ENCODE data around the gene SCCPDH.
A peak's percentile ranks its signal among the peaks of the same experiment; 100 is the strongest.
"Not testable (repeated sequence)": the region's sequence is repeated elsewhere in the genome, so short reads cannot be mapped to it uniquely, and the experiment has no call there.

The SCCPDH gene

DNA sequence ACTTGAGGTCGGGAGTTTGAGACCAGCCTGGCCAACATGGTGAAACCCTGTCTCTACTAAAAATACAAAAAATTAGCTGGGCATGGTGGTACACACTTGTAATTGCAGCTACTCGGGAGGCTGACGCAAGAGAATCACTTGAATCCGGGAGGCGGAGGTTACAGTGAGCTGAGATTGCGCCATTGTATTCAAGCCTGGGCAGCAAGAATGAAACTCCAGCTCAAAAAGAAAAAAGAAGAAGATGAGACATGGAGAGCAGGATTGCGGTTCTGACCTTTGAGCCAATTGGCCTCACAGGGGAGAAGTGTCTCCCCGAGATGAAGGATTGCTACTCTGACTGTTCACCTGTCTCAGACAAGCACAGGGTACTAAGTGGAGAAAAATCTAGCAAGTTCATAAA, 6.6 kb downstream of the SCCPDH start:
- DNase-seq (ENCODE audit: low read depth in 1 of 2, low spot score in 1 of 2), result peak in 1 of 2 experiments; percentile 23
- Histone ChIP-seq H3K27ac (replicated peaks) (no peak overlapping the region), H3K27me3 (ENCODE audit: insufficient read depth, poor library complexity, severe bottlenecking) (no peaks in the 10 kb centered on the region), H3K4me3 (replicated peaks; ENCODE audit: insufficient read depth, low read length) (no peak overlapping the region)
- TF ChIP-seq, protein P1, sequence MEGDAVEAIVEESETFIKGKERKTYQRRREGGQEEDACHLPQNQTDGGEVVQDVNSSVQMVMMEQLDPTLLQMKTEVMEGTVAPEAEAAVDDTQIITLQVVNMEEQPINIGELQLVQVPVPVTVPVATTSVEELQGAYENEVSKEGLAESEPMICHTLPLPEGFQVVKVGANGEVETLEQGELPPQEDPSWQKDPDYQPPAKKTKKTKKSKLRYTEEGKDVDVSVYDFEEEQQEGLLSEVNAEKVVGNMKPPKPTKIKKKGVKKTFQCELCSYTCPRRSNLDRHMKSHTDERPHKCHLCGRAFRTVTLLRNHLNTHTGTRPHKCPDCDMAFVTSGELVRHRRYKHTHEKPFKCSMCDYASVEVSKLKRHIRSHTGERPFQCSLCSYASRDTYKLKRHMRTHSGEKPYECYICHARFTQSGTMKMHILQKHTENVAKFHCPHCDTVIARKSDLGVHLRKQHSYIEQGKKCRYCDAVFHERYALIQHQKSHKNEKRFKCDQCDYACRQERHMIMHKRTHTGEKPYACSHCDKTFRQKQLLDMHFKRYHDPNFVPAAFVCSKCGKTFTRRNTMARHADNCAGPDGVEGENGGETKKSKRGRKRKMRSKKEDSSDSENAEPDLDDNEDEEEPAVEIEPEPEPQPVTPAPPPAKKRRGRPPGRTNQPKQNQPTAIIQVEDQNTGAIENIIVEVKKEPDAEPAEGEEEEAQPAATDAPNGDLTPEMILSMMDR (IDR thresholded peaks at IDR 0.05; ENCODE audit: insufficient read depth, low read length), result no peak
- TF ChIP-seq, protein P2, sequence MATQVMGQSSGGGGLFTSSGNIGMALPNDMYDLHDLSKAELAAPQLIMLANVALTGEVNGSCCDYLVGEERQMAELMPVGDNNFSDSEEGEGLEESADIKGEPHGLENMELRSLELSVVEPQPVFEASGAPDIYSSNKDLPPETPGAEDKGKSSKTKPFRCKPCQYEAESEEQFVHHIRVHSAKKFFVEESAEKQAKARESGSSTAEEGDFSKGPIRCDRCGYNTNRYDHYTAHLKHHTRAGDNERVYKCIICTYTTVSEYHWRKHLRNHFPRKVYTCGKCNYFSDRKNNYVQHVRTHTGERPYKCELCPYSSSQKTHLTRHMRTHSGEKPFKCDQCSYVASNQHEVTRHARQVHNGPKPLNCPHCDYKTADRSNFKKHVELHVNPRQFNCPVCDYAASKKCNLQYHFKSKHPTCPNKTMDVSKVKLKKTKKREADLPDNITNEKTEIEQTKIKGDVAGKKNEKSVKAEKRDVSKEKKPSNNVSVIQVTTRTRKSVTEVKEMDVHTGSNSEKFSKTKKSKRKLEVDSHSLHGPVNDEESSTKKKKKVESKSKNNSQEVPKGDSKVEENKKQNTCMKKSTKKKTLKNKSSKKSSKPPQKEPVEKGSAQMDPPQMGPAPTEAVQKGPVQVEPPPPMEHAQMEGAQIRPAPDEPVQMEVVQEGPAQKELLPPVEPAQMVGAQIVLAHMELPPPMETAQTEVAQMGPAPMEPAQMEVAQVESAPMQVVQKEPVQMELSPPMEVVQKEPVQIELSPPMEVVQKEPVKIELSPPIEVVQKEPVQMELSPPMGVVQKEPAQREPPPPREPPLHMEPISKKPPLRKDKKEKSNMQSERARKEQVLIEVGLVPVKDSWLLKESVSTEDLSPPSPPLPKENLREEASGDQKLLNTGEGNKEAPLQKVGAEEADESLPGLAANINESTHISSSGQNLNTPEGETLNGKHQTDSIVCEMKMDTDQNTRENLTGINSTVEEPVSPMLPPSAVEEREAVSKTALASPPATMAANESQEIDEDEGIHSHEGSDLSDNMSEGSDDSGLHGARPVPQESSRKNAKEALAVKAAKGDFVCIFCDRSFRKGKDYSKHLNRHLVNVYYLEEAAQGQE (IDR thresholded peaks at IDR 0.05; ENCODE audit: insufficient replicate concordance, low read depth), result no peak
- TF ChIP-seq POLR2AphosphoS5 (IDR thresholded peaks at IDR 0.05; ENCODE audit: low read depth) (no peak), SPI1 (IDR thresholded peaks at IDR 0.05; ENCODE audit: borderline replicate concordance, low read depth) (no peak), GABPA (IDR thresholded peaks at IDR 0.05; ENCODE audit: low read depth) (no peak)

DNA sequence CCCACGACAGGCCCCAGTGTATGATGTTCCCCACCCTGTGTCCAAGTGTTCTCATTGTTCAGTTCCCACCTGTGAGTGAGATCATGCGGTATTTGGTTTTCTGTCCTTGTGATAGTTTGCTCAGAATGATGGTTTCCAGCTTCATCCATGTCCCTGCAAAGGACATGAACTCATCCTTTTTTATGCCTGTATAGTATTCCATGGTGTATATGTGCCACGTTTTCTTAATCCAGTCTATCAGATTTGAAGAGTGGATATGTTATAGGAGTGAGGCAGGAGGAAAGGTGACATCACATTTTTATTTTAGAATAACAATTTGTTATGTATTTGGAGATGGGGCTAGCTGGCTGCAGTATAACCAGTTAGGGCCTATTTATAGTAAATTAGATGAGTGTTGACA, 7.7 kb downstream of the SCCPDH start:
- not testable (repeated sequence) for H3K4me3 ChIP-seq (replicated peaks; ENCODE audit: insufficient read depth, low read length); H3K27ac ChIP-seq (replicated peaks); DNase-seq (ENCODE audit: low read depth in 1 of 2, low spot score in 1 of 2); H3K27me3 ChIP-seq (ENCODE audit: insufficient read depth, poor library complexity, severe bottlenecking)

DNA sequence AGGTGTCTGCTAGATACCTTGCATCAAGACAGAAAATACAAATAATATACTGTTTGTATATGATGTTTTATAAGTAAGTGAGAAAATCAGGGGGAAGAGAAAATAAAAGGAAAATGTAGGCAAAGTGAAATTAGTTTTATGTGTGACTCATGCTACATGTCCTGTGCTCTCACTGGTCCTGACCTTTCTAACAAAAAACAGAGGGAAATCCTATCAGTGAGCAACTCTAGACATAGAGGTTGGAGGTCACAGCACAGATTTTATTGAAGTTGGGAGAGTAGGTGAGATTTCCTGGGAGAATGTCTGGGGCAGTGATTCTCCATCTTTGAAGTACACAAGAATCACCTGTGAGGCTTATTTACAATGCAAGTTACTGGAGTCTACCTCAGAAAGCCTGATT, 9.5 kb downstream of the SCCPDH start:
- no peak for DNase-seq (ENCODE audit: low read depth in 1 of 2, low spot score in 1 of 2)
- Histone ChIP-seq H3K27ac (replicated peaks) (no peak overlapping the region), H3K27me3 (ENCODE audit: insufficient read depth, poor library complexity, severe bottlenecking) (no peaks in the 10 kb centered on the region), H3K4me3 (replicated peaks; ENCODE audit: insufficient read depth, low read length) (no peak overlapping the region)
- TF ChIP-seq SPI1 (IDR thresholded peaks at IDR 0.05; ENCODE audit: borderline replicate concordance, low read depth) (no peak), GABPA (IDR thresholded peaks at IDR 0.05; ENCODE audit: low read depth) (no peak), POLR2AphosphoS5 (IDR thresholded peaks at IDR 0.05; ENCODE audit: low read depth) (no peak)
- TF ChIP-seq, protein P2 (IDR thresholded peaks at IDR 0.05; ENCODE audit: insufficient replicate concordance, low read depth), result no peak
- TF ChIP-seq, protein P1 (IDR thresholded peaks at IDR 0.05; ENCODE audit: insufficient read depth, low read length), result no peak

DNA sequence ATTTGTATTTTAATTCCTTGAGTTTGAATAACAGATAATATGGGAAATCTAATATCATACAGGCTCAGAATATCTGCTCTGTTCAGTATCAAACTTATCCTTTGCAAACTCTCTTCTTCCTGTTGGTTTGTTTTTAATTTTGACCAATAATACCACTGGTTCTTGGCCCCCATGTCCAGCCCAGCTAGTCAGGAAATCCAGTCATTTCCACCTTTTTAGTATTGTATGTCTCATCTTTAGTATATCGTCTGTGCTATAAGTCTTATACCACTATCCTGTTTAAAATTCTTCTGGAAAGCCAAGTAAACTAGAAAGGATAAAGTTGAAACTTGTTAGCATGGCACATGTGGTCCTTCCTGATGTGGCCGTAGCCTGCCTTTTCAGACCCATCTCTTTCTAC, 10.7 kb downstream of the SCCPDH start:
- H3K27ac ChIP-seq (replicated peaks), result no peak overlapping the region
- TF ChIP-seq, protein P2 (IDR thresholded peaks at IDR 0.05; ENCODE audit: insufficient replicate concordance, low read depth), result no peak
- TF ChIP-seq GABPA (IDR thresholded peaks at IDR 0.05; ENCODE audit: low read depth), result no peak
- no peaks in the 10 kb centered on the region for H3K27me3 ChIP-seq (ENCODE audit: insufficient read depth, poor library complexity, severe bottlenecking)

More for the DNA sequence above, 10.7 kb downstream of the SCCPDH start:
- no peak for DNase-seq (ENCODE audit: low read depth in 1 of 2, low spot score in 1 of 2)
- H3K4me3 ChIP-seq (replicated peaks; ENCODE audit: insufficient read depth, low read length), result no peak overlapping the region

Data from HL-60 (cell line).